Measurements from ENCODE around the gene GSTCD. TPM values are rescaled to one million over a fixed set of nuclear protein-coding genes. Genes with fewer than 3 reads are reported as not detected.

Gene GSTCD
- 10.2 TPM for total RNA-seq
- long read RNA-seq, full-length matches to known transcripts: 7 of 13 reads
- long read RNA-seq, partial matches to known transcripts: 3 of 13 reads
- long read RNA-seq, other reads (novel, unspliced or antisense): 3 of 13 reads

GRCh38 chr4:105708181-105709080 lies at the start of gene GSTCD, which contains the start of gene INTS12:
GSTCD (plus strand) TSS chr4:105708784; CDS start chr4:105717614, 8,830 bp downstream.
INTS12 (minus strand) TSS chr4:105708689; CDS start chr4:105700005, 8,684 bp downstream.
- H3K4me1 ChIP-seq: peaks cover 16% of the 10 kb centered on the region
- peak; percentile 100 for ATAC-seq
- intact Hi-C loops (cut with DNase I): no loop called here

DNA sequence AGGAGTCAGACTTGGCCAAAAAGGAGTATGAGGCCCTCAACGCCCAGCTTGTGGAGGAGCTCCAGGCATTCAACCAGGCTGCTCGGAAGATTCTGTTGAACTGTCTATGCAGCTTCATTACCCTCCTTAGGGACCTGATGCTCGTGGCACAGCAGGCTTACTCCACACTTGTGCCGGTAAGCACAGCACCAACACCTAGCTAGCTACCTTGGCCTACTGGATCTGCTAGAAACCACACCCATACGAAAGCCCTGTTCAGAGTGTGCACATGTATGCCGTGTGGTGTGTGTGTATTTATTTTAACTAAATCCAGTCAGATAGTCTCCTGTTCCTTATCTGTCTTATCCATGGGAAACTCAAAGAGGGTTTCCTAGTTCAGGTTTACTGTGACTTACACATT lies 49.4 kb upstream of the GSTCD start:
- Histone ChIP-seq H3K9me3 (no peaks in the 10 kb centered on the region), H3K36me3 (no peaks in the 10 kb centered on the region), H3K4me1 (no peaks in the 10 kb centered on the region), H3K27me3 (no peaks in the 10 kb centered on the region), H3K27ac (no peak overlapping the region), H3K4me3 (no peak overlapping the region)
- DNase-seq (no peak), ATAC-seq (no peak)
- TF ChIP-seq, protein P1, sequence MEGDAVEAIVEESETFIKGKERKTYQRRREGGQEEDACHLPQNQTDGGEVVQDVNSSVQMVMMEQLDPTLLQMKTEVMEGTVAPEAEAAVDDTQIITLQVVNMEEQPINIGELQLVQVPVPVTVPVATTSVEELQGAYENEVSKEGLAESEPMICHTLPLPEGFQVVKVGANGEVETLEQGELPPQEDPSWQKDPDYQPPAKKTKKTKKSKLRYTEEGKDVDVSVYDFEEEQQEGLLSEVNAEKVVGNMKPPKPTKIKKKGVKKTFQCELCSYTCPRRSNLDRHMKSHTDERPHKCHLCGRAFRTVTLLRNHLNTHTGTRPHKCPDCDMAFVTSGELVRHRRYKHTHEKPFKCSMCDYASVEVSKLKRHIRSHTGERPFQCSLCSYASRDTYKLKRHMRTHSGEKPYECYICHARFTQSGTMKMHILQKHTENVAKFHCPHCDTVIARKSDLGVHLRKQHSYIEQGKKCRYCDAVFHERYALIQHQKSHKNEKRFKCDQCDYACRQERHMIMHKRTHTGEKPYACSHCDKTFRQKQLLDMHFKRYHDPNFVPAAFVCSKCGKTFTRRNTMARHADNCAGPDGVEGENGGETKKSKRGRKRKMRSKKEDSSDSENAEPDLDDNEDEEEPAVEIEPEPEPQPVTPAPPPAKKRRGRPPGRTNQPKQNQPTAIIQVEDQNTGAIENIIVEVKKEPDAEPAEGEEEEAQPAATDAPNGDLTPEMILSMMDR (IDR thresholded peaks at IDR 0.05): no peak
- intact Hi-C loops (cut with DNase I): no loop called here

More at GRCh38 chr4:105708181-105709080, at the start of gene GSTCD, which contains the start of gene INTS12:
- Histone ChIP-seq H3K27ac (peak within 1 kb of the TSS; percentile 80), H3K27me3 (no peaks in the 10 kb centered on the region), H3K36me3 (no peaks in the 10 kb centered on the region), H3K9me3 (no peaks in the 10 kb centered on the region), H3K4me3 (peak within 1 kb of the TSS; percentile 85)
- TF ChIP-seq, protein P1 (IDR thresholded peaks at IDR 0.05): no peak
- peak; percentile 94 for DNase-seq

GRCh38 chr4:105661028-105661427 lies 47.6 kb upstream of the GSTCD start:
- H3K4me1 ChIP-seq: no peaks in the 10 kb centered on the region
- H3K27me3 ChIP-seq: no peaks in the 10 kb centered on the region
- no peaks in the 10 kb centered on the region for H3K36me3 ChIP-seq
- no peak for DNase-seq
- intact Hi-C loops (cut with DNase I): no loop called here
- TF ChIP-seq, protein P1 (IDR thresholded peaks at IDR 0.05): no peak
- ATAC-seq: no peak
- H3K4me3 ChIP-seq: no peak overlapping the region
- H3K27ac ChIP-seq: no peak overlapping the region
- H3K9me3 ChIP-seq: no peaks in the 10 kb centered on the region

DNA sequence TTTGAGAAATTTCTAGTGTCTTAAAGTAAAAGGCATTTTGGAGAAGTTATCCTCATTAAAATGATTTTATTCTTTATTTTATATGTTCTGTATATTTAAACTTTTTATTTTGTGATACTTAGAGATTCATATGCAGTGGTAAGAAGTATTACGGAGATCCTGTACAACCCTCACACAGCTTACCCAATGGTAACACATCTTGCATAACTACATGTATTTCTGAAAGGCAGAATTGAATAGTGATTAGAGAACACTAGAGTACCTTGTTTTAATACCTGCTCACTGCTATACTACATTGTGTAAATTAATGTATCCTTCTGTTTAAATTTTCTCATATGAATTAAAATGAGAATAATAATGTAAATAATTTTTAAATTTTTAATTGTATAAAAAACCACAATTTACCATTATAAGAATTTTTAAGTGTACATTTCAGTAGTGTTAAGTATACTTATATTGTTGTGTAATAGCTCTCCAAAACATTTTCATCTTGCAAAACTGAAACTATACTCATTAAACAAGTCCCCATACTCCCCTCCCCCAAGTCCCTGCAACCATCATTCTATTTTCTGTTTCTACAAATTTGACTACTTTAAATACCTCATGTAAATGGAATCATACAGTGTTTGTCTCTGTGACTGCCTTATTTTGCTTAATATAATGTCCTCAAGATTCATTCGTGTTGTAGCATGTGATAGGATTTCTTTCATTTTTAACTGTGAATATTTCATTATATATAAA lies 45.5 kb upstream of the GSTCD start:
- H3K9me3 ChIP-seq: no peaks in the 10 kb centered on the region
- no peak overlapping the region for H3K4me3 ChIP-seq
- TF ChIP-seq, protein P1 (IDR thresholded peaks at IDR 0.05): no peak
- intact Hi-C loops (cut with DNase I): no loop called here
- no peaks in the 10 kb centered on the region for H3K27me3 ChIP-seq
- H3K36me3 ChIP-seq: no peaks in the 10 kb centered on the region
- peak overlapping the region; percentile 18 for H3K27ac ChIP-seq
- H3K4me1 ChIP-seq: no peaks in the 10 kb centered on the region
- ATAC-seq (peak; percentile 66), DNase-seq (no peak)

DNA sequence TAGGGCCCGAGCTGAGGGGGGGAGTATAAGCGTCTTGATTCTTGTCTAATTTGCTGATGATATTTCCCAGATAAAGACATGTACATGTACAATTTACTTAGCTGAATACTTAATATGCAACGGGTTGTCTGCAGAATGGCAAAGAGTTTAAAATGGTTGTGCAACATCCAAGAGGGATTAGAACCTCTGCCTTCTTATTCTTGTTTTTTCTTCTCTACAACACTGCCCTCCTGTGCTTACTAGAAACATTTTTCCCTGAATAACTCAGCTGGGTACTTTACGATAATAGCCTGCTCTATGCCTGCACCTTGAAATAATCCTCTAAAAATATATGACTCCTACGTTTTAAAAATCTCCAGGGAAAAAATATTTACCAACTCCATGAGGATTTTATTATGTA lies 41.9 kb upstream of the GSTCD start:
- TF ChIP-seq, protein P1 (IDR thresholded peaks at IDR 0.05): peak; percentile 36
- intact Hi-C loops (cut with DNase I): no loop called here
- no peaks in the 10 kb centered on the region for H3K36me3 ChIP-seq
- H3K27me3 ChIP-seq: no peaks in the 10 kb centered on the region
- no peak overlapping the region for H3K4me3 ChIP-seq
- H3K9me3 ChIP-seq: no peaks in the 10 kb centered on the region
- no peaks in the 10 kb centered on the region for H3K4me1 ChIP-seq
- H3K27ac ChIP-seq: no peak overlapping the region
- ATAC-seq (peak; percentile 87), DNase-seq (no peak)

Data from upper lobe of right lung (tissue), 1 donor.